HG02870 (cell line): Measurements from ENCODE around the gene CTXN1.

ENCODE experiments used
- ATAC-seq: cut with Tn5 transposase; IDR thresholded peaks from one replicate; pipeline ENCODE4 v1.9.1; 2021; ENCODE audit warnings: mild to moderate bottlenecking, moderate library complexity; ENCODE audit not compliant: unreplicated experiment

The CTXN1 gene

GRCh38 chr19:7915250-7916102 is 10.5 kb downstream of the CTXN1 start:
- no peak for ATAC-seq

GRCh38 chr19:7914598-7915045 is 11.3 kb downstream of the CTXN1 start, which contains the start of gene TGFBR3L:
Gene TGFBR3L, plus strand, starts transcription at chr19:7914830.
- no peak for ATAC-seq

- no peak for ATAC-seq
Measured at GRCh38 chr19:7914099-7914498, 11.8 kb downstream of the CTXN1 start.

GRCh38 chr19:7913652-7914051 is 12.3 kb downstream of the CTXN1 start:
- ATAC-seq = no peak

- no peak for ATAC-seq
Measured at GRCh38 chr19:7912697-7913564, 13.0 kb downstream of the CTXN1 start.

GRCh38 chr19:7912144-7912696 is 13.7 kb downstream of the CTXN1 start:
- no peak for ATAC-seq

GRCh38 chr19:7911508-7912143 is 14.3 kb downstream of the CTXN1 start:
- no peak for ATAC-seq

- no peak for ATAC-seq
Measured at GRCh38 chr19:7910321-7911161, 15.4 kb downstream of the CTXN1 start.

- ATAC-seq = no peak
Measured at GRCh38 chr19:7909471-7910067, 16.4 kb downstream of the CTXN1 start.

GRCh38 chr19:7908742-7909461 is 17.0 kb downstream of the CTXN1 start:
- ATAC-seq = no peak

- ATAC-seq = no peak
Measured at GRCh38 chr19:7908078-7908699, 17.7 kb downstream of the CTXN1 start.

- ATAC-seq = no peak
Measured at GRCh38 chr19:7907544-7907943, 18.4 kb downstream of the CTXN1 start.

GRCh38 chr19:7907122-7907521 is 18.8 kb downstream of the CTXN1 start:
- ATAC-seq = no peak

GRCh38 chr19:7905859-7906258 is 20.1 kb downstream of the CTXN1 start:
- ATAC-seq = no peak

GRCh38 chr19:7905268-7905667 is 20.7 kb downstream of the CTXN1 start:
- no peak for ATAC-seq

GRCh38 chr19:7904074-7905020 is 21.6 kb downstream of the CTXN1 start:
- peak; percentile 3 for ATAC-seq
